HEK293 (cell line): ENCODE data around the gene PEAK3.
A peak's percentile ranks its signal among the peaks of the same experiment; 100 is the strongest.

Experiments used
- BCL11A ChIP-seq: fragments of 450-650 bp; formaldehyde crosslinking; IDR thresholded peaks from 2 replicates; pipeline ENCODE4 v1.5.1; 2016; ENCODE audit warnings: low read depth, missing biosample characterization, missing genetic modification characterization
- EGR2 ChIP-seq: fragments of 450-650 bp; formaldehyde crosslinking; IDR thresholded peaks from 2 replicates; pipeline ENCODE4 v1.5.1; 2016; ENCODE audit warnings: low read depth, missing biosample characterization, missing genetic modification characterization
- GLIS1 ChIP-seq: fragments of 450-650 bp; formaldehyde crosslinking; IDR thresholded peaks from 2 replicates; pipeline ENCODE4 v1.5.1; 2016; ENCODE audit warnings: missing biosample characterization, missing genetic modification characterization
- KLF10 ChIP-seq: fragments of 450-650 bp; IDR thresholded peaks from 2 replicates; pipeline ENCODE4 v1.5.1; 2018; ENCODE audit warnings: missing biosample characterization, mild to moderate bottlenecking, missing genetic modification characterization
- RBAK ChIP-seq: fragments of 450-650 bp; formaldehyde crosslinking; IDR thresholded peaks from 2 replicates; pipeline ENCODE4 v1.5.1; 2016; ENCODE audit warnings: missing biosample characterization, missing genetic modification characterization
- SETDB1 ChIP-seq: IDR thresholded peaks from one replicate; pipeline ENCODE4 v1.6.1; 2017; ENCODE audit warnings: mild to moderate bottlenecking, low read length, moderate library complexity, mixed read lengths; ENCODE audit not compliant: insufficient read length
- SP2 ChIP-seq: fragments of 450-650 bp; formaldehyde crosslinking; IDR thresholded peaks from 2 replicates; pipeline ENCODE4 v1.5.1; 2016; ENCODE audit warnings: missing biosample characterization, missing genetic modification characterization
- YY1 ChIP-seq: fragments of 450-650 bp; formaldehyde crosslinking; IDR thresholded peaks from 2 replicates; pipeline ENCODE4 v1.5.1; 2018; ENCODE audit warnings: missing biosample characterization, missing genetic modification characterization
- ZBTB1 ChIP-seq: fragments of 450-650 bp; formaldehyde crosslinking; IDR thresholded peaks from 2 replicates; pipeline ENCODE4 v1.5.1; 2016; ENCODE audit warnings: missing biosample characterization, missing genetic modification characterization
- ZNF133 ChIP-seq: fragments of 450-650 bp; formaldehyde crosslinking; IDR thresholded peaks from 2 replicates; pipeline ENCODE4 v1.5.1; 2016; ENCODE audit warnings: missing biosample characterization, missing genetic modification characterization
- ZNF266 ChIP-seq: fragments of 450-650 bp; formaldehyde crosslinking; IDR thresholded peaks from 2 replicates; pipeline ENCODE4 v1.5.1; 2016; ENCODE audit warnings: missing biosample characterization, missing genetic modification characterization, low read depth
- ZNF366 ChIP-seq: fragments of 450-650 bp; formaldehyde crosslinking; conservative IDR thresholded peaks from 2 replicates; pipeline ENCODE4 v1.5.1; 2016; ENCODE audit warnings: missing biosample characterization, missing genetic modification characterization
- ZNF426 ChIP-seq: fragments of 450-650 bp; formaldehyde crosslinking; IDR thresholded peaks from 2 replicates; pipeline ENCODE4 v1.5.1; 2017; ENCODE audit warnings: missing biosample characterization, missing genetic modification characterization, mild to moderate bottlenecking, inconsistent platforms, moderate library complexity
- ZNF529 ChIP-seq: fragments of 450-650 bp; formaldehyde crosslinking; IDR thresholded peaks from 2 replicates; pipeline ENCODE4 v1.5.1; 2017; ENCODE audit warnings: missing genetic modification characterization, missing biosample characterization; ENCODE audit not compliant: insufficient replicate concordance
- ZNF624 ChIP-seq: fragments of 450-650 bp; formaldehyde crosslinking; IDR thresholded peaks from 2 replicates; pipeline ENCODE4 v1.5.1; 2017; ENCODE audit warnings: missing biosample characterization, missing genetic modification characterization
- ZNF76 ChIP-seq: fragments of 450-650 bp; formaldehyde crosslinking; IDR thresholded peaks from 2 replicates; pipeline ENCODE4; 2016; ENCODE audit warnings: low read depth, missing biosample characterization, missing genetic modification characterization, borderline replicate concordance
- ZNF768 ChIP-seq: fragments of 450-650 bp; formaldehyde crosslinking; IDR thresholded peaks from 2 replicates; pipeline ENCODE4 v1.5.1; 2018; ENCODE audit warnings: missing biosample characterization, mild to moderate bottlenecking, missing genetic modification characterization
- ZSCAN30 ChIP-seq: fragments of 450-650 bp; IDR thresholded peaks from 2 replicates; pipeline ENCODE4 v1.5.1; 2018; ENCODE audit warnings: missing biosample characterization, mild to moderate bottlenecking, missing genetic modification characterization, moderate library complexity
- ZXDB ChIP-seq: fragments of 450-650 bp; formaldehyde crosslinking; IDR thresholded peaks from 2 replicates; pipeline ENCODE4 v1.5.1; 2016; ENCODE audit warnings: missing biosample characterization, missing genetic modification characterization
- TF ChIP-seq, protein P1 (sequence below): fragments of 450-650 bp; formaldehyde crosslinking; IDR thresholded peaks from 2 replicates; pipeline ENCODE4 v1.5.1; 2016; ENCODE audit warnings: missing biosample characterization, missing genetic modification characterization
- TF ChIP-seq, protein P2 (sequence below): fragments of 450-650 bp; formaldehyde crosslinking; IDR thresholded peaks from 2 replicates; pipeline ENCODE4 v1.5.1; 2017; ENCODE audit warnings: missing biosample characterization, missing genetic modification characterization
- TF ChIP-seq, protein P3 (sequence below): fragments of 450-650 bp; formaldehyde crosslinking; IDR thresholded peaks from 2 replicates; pipeline ENCODE4 v1.5.1; 2016; ENCODE audit warnings: missing biosample characterization, missing genetic modification characterization
- TF ChIP-seq, protein P4 (sequence below): fragments of 450-650 bp; formaldehyde crosslinking; IDR thresholded peaks from 2 replicates; pipeline ENCODE4 v1.5.1; 2016; ENCODE audit warnings: missing biosample characterization, missing genetic modification characterization
- TF ChIP-seq, protein P5 (sequence below): fragments of 450-650 bp; formaldehyde crosslinking; IDR thresholded peaks from 2 replicates; pipeline ENCODE4 v1.5.1; 2016; ENCODE audit warnings: missing biosample characterization, missing genetic modification characterization
- TF ChIP-seq, protein P6 (sequence below): fragments of 450-650 bp; IDR thresholded peaks from 2 replicates; pipeline ENCODE4 v1.5.1; 2018; ENCODE audit warnings: missing biosample characterization, missing genetic modification characterization

Gene PEAK3

DNA sequence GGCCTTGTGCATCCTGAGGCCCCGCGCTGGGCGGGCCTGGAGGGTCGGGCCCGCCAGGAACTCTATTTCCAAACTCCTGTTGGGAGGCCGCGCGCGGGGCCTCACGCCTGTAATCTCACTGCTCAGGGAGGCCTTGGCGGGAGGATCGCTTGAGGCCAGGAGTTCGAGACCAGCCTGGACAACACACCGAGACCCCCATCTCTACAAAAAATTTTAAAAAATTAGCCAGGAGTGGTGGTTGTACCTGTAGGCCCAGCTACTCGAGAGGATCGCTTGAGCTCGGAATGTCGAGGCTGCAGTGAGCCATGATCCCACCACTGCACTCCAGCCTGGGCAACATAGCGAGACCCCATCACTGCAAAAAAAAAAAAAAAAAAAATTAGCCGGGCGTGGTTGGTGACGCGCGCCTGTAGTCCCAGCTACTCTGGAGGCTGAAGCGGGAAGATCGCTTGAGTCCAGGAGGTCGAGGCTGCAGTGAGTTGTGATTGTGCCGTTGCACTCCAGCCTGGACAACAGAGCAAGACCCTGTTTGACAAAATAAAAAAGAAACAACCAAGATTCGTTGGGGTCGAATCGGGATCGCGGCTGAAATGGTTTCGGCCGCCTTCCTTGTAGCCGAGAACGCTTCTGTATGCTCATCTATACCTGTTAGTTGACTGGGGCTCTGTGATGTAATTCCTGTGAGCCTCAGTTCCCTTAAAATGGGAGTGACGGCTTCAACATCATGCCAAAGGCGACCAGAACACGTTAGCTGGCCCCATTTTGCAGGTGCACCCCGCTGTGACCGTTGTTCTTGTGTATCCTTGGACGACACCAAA lies 44.7 kb downstream of the PEAK3 start (continued):
- TF ChIP-seq YY1 (tag by site-specific recombination) (no peak; the same call in 1 of the 2 replicates), ZNF76 (tag by site-specific recombination) (no peak), SETDB1 (no peak), EGR2 (tag by site-specific recombination) (no peak), SP2 (no peak; the same call in 1 of the 2 replicates), RBAK (tag by site-specific recombination) (no peak), ZNF624 (tag by site-specific recombination) (no peak), ZNF133 (tag by site-specific recombination) (no peak), ZNF266 (tag by site-specific recombination) (peak; percentile 5; the same call in 1 of the 2 replicates), ZSCAN30 (tag by site-specific recombination) (peak; percentile 1; the same call in 1 of the 2 replicates), GLIS1 (tag by site-specific recombination) (no peak), KLF10 (tag by site-specific recombination) (no peak), ZNF529 (tag by site-specific recombination) (no peak), ZNF426 (no peak), ZBTB1 (tag by site-specific recombination) (no peak), ZNF768 (tag by site-specific recombination) (no peak), ZNF366 (tag by site-specific recombination) (no peak), ZXDB (tag by site-specific recombination) (peak; percentile 5; the same call in 1 of the 2 replicates), BCL11A (tag by site-specific recombination) (no peak)
- TF ChIP-seq, protein P1, sequence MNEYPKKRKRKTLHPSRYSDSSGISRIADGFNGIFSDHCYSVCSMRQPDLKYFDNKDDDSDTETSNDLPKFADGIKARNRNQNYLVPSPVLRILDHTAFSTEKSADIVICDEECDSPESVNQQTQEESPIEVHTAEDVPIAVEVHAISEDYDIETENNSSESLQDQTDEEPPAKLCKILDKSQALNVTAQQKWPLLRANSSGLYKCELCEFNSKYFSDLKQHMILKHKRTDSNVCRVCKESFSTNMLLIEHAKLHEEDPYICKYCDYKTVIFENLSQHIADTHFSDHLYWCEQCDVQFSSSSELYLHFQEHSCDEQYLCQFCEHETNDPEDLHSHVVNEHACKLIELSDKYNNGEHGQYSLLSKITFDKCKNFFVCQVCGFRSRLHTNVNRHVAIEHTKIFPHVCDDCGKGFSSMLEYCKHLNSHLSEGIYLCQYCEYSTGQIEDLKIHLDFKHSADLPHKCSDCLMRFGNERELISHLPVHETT (tag by site-specific recombination): no peak
- TF ChIP-seq, protein P2, sequence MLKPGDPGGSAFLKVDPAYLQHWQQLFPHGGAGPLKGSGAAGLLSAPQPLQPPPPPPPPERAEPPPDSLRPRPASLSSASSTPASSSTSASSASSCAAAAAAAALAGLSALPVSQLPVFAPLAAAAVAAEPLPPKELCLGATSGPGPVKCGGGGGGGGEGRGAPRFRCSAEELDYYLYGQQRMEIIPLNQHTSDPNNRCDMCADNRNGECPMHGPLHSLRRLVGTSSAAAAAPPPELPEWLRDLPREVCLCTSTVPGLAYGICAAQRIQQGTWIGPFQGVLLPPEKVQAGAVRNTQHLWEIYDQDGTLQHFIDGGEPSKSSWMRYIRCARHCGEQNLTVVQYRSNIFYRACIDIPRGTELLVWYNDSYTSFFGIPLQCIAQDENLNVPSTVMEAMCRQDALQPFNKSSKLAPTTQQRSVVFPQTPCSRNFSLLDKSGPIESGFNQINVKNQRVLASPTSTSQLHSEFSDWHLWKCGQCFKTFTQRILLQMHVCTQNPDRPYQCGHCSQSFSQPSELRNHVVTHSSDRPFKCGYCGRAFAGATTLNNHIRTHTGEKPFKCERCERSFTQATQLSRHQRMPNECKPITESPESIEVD (tag by site-specific recombination): no peak
- TF ChIP-seq, protein P3, sequence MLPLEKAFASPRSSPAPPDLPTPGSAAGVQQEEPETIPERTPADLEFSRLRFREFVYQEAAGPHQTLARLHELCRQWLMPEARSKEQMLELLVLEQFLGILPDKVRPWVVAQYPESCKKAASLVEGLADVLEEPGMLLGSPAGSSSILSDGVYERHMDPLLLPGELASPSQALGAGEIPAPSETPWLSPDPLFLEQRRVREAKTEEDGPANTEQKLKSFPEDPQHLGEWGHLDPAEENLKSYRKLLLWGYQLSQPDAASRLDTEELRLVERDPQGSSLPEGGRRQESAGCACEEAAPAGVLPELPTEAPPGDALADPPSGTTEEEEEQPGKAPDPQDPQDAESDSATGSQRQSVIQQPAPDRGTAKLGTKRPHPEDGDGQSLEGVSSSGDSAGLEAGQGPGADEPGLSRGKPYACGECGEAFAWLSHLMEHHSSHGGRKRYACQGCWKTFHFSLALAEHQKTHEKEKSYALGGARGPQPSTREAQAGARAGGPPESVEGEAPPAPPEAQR: no peak
- TF ChIP-seq, protein P4, sequence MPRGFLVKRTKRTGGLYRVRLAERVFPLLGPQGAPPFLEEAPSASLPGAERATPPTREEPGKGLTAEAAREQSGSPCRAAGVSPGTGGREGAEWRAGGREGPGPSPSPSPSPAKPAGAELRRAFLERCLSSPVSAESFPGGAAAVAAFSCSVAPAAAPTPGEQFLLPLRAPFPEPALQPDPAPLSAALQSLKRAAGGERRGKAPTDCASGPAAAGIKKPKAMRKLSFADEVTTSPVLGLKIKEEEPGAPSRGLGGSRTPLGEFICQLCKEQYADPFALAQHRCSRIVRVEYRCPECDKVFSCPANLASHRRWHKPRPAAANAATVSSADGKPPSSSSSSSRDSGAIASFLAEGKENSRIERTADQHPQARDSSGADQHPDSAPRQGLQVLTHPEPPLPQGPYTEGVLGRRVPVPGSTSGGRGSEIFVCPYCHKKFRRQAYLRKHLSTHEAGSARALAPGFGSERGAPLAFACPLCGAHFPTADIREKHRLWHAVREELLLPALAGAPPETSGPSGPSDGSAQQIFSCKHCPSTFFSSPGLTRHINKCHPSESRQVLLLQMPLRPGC (tag by site-specific recombination): no peak
- TF ChIP-seq, protein P5, sequence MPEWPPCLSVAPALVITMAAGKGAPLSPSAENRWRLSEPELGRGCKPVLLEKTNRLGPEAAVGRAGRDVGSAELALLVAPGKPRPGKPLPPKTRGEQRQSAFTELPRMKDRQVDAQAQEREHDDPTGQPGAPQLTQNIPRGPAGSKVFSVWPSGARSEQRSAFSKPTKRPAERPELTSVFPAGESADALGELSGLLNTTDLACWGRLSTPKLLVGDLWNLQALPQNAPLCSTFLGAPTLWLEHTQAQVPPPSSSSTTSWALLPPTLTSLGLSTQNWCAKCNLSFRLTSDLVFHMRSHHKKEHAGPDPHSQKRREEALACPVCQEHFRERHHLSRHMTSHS: no peak
- TF ChIP-seq, protein P6, sequence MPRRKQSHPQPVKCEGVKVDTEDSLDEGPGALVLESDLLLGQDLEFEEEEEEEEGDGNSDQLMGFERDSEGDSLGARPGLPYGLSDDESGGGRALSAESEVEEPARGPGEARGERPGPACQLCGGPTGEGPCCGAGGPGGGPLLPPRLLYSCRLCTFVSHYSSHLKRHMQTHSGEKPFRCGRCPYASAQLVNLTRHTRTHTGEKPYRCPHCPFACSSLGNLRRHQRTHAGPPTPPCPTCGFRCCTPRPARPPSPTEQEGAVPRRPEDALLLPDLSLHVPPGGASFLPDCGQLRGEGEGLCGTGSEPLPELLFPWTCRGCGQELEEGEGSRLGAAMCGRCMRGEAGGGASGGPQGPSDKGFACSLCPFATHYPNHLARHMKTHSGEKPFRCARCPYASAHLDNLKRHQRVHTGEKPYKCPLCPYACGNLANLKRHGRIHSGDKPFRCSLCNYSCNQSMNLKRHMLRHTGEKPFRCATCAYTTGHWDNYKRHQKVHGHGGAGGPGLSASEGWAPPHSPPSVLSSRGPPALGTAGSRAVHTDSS: no peak
